DMS79 (cell line): ENCODE measurements around the gene KRTAP6-1.

Experiments used
- DNase-seq: peaks from one replicate; lab custom pipeline; 2025; lab: John Stamatoyannopoulos, UW

The KRTAP6-1 gene, protein sequence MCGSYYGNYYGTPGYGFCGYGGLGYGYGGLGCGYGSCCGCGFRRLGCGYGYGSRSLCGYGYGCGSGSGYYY

DNA sequence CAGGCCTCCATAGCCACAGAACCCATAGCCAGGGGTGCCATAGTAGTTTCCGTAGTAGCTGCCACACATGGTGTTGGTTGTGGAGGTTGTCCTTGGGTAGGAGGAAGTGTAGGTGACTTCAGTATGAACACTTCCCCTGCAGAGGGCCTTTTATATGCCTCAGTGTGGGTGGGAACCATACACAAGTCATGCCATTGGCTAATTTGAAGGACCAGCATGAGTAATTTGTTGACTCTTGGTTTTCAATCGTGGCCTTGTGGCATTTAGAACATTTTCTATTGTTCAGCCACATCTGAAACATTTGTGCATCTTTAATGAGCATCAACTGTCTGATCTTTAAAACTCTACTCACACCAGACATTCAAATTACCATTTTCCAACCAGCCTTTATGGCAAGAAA lies at the start of gene KRTAP6-1:
Gene KRTAP6-1, minus strand, starts transcription at position 95 of the 400 bp plus-strand sequence. Its CDS starts 26 bp downstream, at position 69.
- DNase-seq: no peak

DNA sequence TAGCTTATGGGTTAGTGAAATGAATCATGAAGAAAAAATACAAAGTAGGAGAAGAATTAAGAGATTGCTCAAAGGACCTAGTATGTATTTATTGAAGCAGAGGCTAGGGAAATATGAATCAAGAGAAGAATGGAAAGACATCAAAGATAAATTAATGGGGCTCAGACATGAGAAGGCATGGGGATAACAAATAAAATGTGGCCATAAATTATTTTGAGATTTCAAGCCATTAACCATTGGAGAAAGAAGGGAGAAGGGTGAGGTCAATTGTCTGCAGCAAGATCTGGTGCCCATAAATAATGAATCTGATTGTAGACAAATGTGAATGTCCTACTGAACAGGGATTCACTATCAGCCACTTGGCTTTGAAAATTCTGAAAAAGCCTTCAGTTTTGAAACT lies 39.2 kb upstream of the KRTAP6-1 start:
- DNase-seq: no peak

DNA sequence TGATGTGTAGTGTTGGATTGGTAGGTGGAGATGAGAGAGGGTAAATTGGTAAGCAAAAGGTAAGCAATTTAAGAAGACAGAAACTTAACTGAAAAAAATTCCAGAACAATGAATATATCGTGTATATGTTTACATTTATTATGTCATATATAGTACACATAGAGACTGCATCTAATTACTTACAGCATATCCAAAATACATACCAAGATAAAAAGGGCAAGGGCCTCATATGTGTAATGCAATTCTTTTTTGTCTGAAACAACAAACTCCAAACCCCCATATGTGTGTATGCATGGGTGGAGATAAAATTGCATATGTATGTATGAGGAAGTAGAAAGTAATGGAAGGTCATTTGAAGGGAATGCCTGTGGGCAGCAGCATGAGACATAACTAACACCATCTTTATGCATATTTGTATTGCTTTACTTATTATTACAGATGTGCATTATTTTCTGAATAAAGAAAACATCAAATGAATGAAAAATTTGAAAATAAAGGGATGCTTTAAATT lies 33.2 kb upstream of the KRTAP6-1 start:
- no peak for DNase-seq

DNA sequence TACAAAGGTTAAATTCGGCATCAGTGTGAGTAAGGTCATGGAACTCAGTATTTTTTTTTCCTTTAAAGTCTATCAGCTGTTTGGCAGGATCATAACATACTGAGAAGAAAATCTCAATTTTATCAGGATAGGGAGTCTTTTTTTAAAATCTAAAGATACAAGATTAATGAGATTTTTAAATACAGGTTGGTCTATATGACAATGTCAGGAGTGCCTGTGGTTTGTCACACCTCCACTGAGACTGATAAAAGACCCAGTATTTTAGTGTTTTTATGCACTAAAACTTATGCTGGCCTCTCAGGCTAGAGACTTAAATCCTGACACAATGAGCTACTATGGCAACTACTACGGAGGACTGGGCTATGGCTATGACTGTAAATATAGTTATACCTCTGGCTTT lies 28.8 kb upstream of the KRTAP6-1 start, which contains the start of gene KRTAP20-3:
Gene KRTAP20-3, plus strand, starts transcription at position 301 of the 400 bp plus-strand sequence.
- DNase-seq: no peak

DNA sequence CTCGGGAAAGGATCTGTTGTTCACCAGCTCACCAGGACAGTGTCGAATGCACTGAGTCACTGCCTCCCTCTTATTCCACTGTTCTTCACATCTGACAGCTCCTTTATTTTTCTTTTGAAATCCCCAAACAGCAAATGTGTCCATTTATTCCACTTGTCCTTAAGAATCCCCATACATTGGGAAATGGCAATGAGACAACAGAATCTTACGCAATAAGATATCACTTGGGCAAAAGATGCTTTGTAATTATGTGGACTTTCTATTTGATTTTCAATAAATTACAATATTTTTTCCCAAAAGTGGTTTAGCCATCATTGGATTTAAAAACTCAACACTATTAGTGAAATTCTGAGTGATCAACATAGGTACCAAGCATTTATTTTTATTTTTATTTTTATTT lies 25.0 kb upstream of the KRTAP6-1 start:
- DNase-seq: no peak

DNA sequence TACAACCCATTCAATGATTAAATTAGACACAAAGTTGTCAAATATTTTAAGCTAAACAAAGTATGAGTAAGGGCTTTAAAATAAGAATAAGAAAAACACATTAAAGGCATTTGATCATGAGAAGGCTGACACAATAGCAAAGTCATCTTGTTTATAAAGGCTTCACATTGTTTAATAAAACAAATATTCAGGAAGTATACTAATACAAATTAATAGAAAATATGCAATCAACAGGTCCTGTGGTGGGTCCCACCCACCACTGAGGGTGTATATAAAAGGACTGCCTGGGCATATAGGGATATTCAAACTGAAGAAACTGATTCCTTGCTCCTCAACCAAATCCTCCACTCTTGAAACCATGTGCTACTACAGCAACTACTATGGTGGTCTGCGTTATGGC lies 21.2 kb upstream of the KRTAP6-1 start, which contains the start of gene KRTAP20-2:
Gene KRTAP20-2, plus strand, starts transcription at position 301 of the 400 bp plus-strand sequence. Its CDS starts 58 bp downstream, at position 359.
- no peak for DNase-seq

DNA sequence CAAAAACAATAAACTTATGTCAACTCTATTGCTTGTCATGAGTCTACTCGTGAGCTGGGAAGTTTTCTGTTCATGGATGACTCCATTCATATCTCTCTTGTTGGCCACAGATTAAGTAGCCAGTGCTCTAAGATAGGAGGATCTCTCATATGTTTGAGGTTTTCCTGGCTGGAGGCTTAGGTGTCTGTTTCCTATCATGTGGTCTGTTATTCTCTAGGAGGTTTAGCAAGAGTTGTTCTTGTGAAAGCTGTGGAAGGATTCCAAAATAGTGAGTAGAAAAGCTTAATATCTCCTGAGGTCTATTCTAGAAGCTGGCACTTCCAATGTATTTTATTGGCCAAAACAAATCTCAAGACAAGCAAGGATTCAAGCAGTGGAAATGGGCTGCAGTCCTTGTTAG lies 15.5 kb upstream of the KRTAP6-1 start:
- DNase-seq: no peak

DNA sequence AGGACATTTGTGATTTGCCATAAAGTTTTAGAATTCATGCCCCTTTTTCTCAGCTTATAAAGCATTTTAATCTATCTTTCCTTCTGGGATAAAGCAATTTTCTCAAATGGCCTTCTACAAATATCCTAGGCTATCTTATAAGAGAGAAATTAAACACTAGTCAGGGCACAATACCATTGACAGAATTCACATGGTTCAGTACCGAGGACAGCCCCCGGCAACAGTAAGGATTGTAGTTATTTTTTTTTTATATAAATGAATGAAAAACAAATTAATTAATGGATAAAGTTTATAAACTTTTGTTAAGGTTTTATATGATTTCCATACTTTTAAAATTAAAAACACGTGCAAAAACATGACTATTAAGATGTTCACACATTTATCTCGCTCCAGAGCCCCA lies 14.4 kb upstream of the KRTAP6-1 start:
- DNase-seq: no peak

DNA sequence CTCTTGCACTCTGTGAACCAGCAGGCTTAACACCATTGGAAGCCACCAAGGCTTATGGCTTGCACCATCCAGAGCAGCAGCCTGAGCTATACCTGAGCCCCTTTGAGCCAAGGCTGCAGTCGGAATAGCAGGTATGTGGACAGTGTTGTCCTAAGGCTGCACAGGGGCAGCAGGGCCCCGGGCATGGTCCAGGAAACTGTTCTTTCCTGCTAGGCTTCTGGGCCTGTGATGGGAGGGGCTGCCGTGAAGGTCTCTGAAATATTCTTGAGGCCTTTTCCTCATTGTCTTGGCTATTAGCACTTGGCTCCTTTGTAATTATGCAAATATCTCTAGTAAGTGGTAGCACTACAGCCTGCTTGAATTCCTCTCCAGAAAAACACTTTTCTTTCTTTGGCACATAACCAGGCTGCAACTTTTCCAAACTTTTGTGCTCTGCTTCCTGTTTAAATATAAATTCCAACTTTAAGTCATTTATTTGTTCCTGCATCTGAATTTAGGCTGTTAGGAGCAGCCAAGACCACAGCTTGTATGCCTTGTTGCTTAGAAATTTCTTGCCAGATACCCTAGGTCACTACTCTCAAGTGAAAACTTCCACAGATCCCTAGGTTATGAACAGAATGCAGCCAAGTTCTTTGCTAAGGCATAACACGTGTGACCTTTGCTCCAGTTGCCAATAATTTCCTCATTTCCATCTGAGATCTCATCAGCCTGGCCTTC lies 11.9 kb upstream of the KRTAP6-1 start:
- no peak for DNase-seq

DNA sequence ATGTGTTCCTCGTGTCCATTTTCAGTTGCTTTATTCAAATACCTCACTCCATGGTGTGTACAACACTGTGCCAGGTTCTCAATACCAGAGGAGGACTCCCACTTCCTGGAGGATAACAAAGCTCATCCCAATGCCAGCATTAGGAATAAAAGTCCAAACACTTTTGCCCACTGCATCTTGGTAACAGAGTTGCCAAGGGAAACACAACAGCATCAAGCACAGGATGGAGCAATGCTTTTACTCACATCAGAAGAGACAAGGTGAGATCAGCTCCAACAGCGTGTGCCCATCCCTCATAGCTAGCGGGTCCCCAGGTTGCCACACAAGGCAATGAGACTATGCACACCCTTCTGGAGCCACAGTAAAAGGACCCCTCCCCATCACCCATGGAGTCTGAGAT lies 9.6 kb upstream of the KRTAP6-1 start:
- no peak for DNase-seq

DNA sequence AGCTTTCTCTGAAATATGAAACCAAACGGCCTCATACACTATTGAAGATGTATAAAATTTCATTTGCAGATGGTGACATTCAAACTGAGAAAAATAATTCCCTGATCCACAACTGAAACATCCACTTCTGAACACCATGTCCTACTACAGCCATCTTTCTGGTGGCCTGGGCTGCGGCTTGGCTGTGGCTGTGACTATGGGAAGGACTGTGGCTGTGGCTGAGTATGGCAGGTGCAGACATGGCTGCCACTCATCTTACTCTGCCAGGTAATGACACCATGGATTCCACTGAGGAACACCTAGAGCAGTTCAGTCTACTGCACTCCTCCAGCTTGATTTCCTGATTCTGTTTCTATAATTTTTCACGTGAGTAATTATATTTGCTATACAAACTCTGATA lies 6.8 kb upstream of the KRTAP6-1 start, which contains the start of gene KRTAP20-4:
Gene KRTAP20-4, plus strand, starts transcription at position 106 of the 400 bp plus-strand sequence.
- no peak for DNase-seq

DNA sequence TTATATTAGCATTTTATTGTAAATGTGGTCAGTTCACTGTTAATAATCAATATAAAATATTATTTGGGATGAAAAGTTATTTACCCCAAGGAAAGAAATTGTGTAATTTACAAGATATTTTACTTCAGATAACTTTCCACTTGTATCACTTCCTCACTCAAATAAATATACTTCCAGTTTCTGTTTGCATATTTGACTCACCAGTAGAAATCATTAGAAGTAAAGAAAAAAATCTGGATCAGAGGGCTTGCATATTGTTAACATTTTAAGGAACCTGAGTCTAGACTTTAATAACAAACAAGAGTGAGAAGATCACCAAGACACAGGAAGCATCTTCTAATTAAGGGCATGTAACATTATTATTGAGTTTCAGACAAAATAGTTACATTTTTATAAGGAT lies 6.3 kb upstream of the KRTAP6-1 start:
- no peak for DNase-seq

DNA sequence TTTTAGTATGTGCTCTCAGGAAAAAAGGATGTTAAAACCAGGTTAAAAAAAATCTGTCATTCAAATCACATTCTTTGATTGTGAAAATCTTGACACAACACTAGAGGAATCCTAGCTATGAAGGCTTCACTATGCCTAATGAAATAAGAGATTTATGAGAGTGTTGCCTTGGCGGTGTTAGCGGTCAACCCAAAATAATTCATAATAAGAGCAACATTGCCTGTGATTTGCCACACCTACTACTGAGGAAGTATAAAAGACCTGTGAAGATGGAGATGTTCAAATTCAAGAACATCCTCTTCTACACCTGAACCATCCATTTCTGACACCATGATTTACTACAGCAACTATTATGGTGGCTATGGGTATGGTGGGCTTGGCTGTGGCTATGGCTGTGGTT lies 2.4 kb upstream of the KRTAP6-1 start, which contains the start of gene KRTAP20-1:
Gene KRTAP20-1, plus strand, starts transcription at position 301 of the 400 bp plus-strand sequence. Its CDS starts 30 bp downstream, at position 331.
- DNase-seq: no peak

DNA sequence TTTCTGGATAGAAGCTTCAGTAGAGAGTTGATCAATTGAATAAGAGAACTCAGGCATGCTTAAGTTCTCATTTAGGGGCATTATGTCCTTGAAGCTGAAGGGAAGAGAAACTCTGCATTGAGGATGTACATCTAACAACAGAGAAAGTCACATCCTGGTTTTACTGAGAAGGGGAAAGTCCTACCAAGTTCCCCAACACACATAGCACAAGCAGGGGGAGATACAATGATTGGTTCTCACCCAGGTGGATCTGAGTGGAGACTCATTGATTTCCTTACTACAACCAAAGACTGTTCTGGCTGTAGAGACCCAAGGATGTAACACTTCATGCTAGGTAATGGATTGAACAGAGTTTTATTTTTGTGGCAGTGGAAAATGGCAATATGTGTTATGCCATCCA lies 1.5 kb upstream of the KRTAP6-1 start:
- no peak for DNase-seq

DNA sequence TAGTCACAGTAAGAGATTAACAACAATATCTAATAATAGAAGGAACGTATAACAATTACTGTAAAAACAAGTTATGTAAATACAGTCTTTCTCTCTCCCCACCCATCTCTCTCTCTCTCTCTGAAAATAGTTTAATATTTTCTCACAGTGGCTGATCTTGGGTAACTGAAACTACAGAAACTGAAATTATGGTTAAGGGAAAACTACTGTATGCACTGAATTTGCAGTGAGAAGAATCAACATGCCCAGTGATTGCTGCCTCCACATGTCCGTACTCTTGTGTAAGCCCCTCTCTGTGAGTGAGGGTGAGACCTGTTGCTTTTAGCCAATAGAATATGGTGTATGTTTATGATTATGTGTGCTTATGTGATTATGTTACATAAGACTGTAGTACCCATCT lies 1.6 kb downstream of the KRTAP6-1 start:
- DNase-seq: no peak

DNA sequence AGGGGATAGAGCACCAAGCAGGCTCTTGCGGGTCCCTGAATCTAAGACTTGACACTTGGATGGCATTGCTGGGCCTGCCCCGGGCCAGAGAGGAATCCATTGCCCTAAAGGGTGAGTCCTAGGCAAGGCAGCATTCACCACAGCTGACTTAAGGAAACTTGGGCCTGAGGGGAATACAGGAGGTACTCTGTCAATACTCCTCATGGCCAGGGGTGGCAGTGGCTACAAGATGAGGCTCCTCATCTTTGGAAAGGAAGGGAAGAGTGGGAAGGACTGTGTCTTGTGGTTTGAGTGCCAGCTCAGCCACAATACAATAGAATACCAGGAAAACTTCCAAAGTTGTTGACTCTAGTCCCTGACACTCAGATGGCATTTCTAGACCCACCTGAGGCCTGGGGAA lies 7.8 kb downstream of the KRTAP6-1 start:
- DNase-seq: no peak

DNA sequence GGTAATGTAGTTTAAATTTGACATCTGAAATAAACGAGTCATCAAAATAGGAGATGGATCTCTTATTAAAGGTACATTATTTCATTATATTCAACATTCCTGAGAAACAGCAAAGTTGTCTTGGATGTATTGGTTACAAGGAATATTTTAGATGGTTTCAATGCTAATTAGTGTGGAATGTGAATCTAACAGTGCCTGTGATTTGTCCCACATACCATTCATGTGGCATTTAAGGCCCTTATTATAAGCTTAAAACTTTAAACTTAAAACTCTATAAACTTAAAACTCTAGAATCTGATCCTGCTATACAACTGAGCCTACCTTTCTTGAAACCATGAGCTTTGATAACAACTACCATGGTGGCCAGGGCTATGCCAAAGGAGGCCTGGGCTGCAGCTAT lies 12.9 kb downstream of the KRTAP6-1 start, which contains the start of gene KRTAP22-1:
Gene KRTAP22-1, plus strand, starts transcription at position 301 of the 400 bp plus-strand sequence.
- no peak for DNase-seq

DNA sequence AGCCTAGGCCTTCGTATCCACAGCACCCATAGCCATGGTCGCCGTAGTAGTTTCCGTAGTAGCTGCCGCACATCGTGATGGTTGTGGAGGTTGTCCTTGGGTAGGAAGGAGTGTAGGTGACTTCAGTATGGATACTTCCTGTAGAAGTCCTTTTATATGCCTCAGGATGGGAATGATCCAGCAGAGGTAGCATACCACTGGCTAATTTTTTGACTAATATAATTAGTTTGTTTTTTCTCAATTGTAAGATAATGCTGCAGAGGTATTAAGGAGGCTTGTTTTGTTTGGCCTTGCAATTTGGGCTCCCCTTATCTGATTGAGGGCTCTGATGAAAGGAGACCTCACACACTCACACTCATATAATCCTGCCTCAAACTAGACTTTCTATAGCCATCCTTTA lies 14.9 kb downstream of the KRTAP6-1 start, which contains the start of gene KRTAP6-2:
Gene KRTAP6-2, minus strand, starts transcription at position 101 of the 400 bp plus-strand sequence. Its CDS starts 28 bp downstream, at position 73.
- no peak for DNase-seq

DNA sequence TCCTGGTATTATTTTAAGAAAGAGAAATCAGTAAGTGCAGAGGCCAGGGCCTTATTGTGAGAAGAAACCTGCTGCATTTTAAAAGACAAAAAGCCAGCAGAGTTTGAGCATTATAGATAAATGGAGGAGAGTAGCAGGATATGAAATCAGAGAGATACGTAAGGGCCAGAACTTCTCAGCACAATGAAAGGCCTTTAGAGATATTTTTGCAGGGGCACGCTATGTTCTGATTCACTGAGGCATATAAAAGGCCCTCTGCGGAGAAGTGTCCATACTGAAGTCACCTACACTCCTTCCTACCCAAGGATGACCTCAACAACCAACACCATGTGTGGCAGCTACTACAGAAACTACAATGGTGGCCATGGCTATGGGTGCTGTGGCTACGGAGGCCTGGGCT lies 21.6 kb downstream of the KRTAP6-1 start, which contains the start of gene KRTAP6-3:
Gene KRTAP6-3, plus strand, starts transcription at position 301 of the 400 bp plus-strand sequence. Its CDS starts 6 bp downstream, at position 307.
- no peak for DNase-seq

DNA sequence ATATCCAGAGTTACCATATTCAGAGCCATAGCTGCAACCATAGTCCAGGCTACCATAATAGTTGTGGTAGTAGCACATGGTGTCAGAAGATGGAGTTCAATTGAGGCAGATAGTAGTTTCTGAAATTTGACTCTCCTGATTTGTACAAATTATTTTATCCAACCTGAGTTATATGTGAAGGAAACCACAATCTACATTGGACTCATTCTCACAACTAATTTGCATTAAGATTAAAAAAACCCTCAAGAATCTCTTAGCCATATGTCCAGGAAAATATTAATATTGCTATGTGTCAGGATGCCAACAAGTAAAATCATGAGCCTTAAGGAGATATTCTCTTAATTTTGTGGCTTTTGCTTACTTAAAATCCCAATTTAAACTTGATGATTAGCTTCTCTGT lies 23.4 kb downstream of the KRTAP6-1 start, which contains the start of gene KRTAP22-2:
Gene KRTAP22-2, minus strand, starts transcription at position 101 of the 400 bp plus-strand sequence.
- no peak for DNase-seq

DNA sequence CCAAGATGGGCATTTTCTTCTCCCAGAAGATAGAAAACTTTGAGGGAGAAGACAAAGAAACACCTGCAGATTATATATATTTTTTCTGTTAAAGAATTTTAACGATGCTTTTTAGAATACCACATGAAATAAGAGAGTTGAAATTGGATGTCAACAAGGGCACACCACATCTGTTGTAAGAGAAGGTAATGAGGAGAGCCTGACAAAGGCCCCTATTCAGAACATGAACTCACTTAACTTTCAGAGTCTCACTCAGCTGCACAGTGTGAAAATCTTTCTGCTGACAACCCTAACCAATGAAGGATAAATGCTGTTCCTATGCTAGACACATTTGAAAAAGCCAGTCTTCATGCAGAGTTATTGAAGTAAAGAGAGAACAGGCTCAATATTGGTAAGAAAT lies 30.9 kb downstream of the KRTAP6-1 start:
- no peak for DNase-seq

DNA sequence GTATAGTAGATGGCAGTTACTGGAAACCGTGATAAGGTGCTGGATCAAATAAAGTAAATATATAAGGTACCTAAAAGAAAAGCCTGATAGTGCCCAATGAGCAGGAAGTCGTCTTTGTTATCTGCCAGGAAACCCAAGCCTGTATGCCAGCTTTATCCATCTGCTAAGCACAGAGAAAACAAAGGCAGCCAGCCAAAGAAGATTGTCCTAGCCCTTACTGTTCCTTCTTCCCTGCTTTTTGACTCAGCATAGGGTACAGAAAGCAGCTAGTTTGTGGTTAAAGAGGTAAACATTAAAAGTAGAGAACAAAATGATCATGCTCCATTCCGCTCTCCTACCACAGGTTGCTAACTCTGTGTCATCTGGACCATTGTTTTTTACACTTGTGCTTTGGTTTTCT lies 33.6 kb downstream of the KRTAP6-1 start:
- no peak for DNase-seq

DNA sequence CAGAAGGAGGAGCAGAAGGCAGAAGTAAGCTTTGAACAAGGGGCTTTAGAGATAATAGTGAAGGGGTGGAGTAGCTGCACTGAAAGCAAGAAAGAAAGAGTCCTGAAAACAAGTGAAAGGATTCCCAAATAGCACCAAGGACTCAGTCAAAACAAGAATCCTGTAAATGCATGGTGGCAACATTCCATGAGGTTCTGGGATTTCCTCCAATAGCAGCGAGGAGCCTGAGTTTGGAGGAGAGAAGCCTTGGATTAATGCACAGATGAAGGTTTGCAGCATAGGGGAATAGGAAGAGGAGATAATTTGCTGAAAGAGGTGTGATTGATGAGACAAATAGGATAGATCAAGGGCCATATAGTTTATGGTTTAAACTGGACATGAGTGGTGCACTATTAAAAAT lies 34.4 kb downstream of the KRTAP6-1 start:
- DNase-seq: no peak
